Glutamatergic neuron (in vitro differentiated cells): ENCODE results near the gene SPPL2C. TPM values are rescaled to one million over a fixed set of nuclear protein-coding genes. Genes with fewer than 3 reads are reported as not detected.

ENCODE experiments used
- DNase-seq: peaks from one replicate; pipeline ENCODE4 v3.0.0; 2022
- H3K27ac Mint-ChIP-seq: one replicate; pipeline ENCODE4 v1.8.0; 2020; ENCODE audit warnings: mild to moderate bottlenecking, mixed read lengths, inconsistent platforms; ENCODE audit not compliant: unreplicated experiment
- H3K27me3 Mint-ChIP-seq: one replicate; pipeline ENCODE4 v1.8.0; 2020; ENCODE audit warnings: mild to moderate bottlenecking, moderate library complexity, mixed read lengths, inconsistent platforms; ENCODE audit not compliant: unreplicated experiment
- H3K36me3 Mint-ChIP-seq: one replicate; pipeline ENCODE4 v1.8.0; 2020; ENCODE audit warnings: mild to moderate bottlenecking, mixed read lengths, inconsistent platforms; ENCODE audit not compliant: unreplicated experiment
- H3K4me1 Mint-ChIP-seq: one replicate; pipeline ENCODE4 v1.8.0; 2020; ENCODE audit warnings: mild to moderate bottlenecking, low read depth, mixed read lengths, inconsistent platforms; ENCODE audit not compliant: unreplicated experiment
- H3K4me3 Mint-ChIP-seq: one replicate; pipeline ENCODE4 v1.8.0; 2020; ENCODE audit warnings: mild to moderate bottlenecking, mixed read lengths, inconsistent platforms; ENCODE audit not compliant: unreplicated experiment
- H3K9me3 Mint-ChIP-seq: one replicate; pipeline ENCODE4 v1.8.0; 2020; ENCODE audit warnings: mild to moderate bottlenecking, moderate library complexity, mixed read lengths, inconsistent platforms; ENCODE audit not compliant: unreplicated experiment
- CTCF ChIP-seq: fragments of 200-600 bp; sonication (generic); IDR thresholded peaks from one replicate; pipeline ENCODE4 v1.5.0; 2021; ENCODE audit not compliant: partially characterized antibody, unreplicated experiment
- total RNA-seq: library from RNA; stranded (reverse); fragmentation: NEBNext Ultra II Directional; extraction: Animal tissue kit (Norgen Biotek cat#: 25700); gene quantifications from one replicate; pipeline ENCODE4 v1.2.1, GENCODE V29; 2021; ENCODE audit not compliant: unreplicated experiment

Gene SPPL2C
- total RNA-seq, 1 donor from 2014 or later: not detected

GRCh38 chr17:45888392-45888791 lies 43.7 kb downstream of the SPPL2C start:
- Mint-ChIP-seq H3K4me3 (no peak overlapping the region), H3K27ac (no peak overlapping the region), H3K36me3 (peaks cover 7% of the 10 kb centered on the region), H3K9me3 (peaks cover under 1% of the 10 kb centered on the region), H3K4me1 (no peaks in the 10 kb centered on the region), H3K27me3 (peaks cover 2% of the 10 kb centered on the region)
- DNase-seq: no peak
- TF ChIP-seq CTCF: no peak

DNA sequence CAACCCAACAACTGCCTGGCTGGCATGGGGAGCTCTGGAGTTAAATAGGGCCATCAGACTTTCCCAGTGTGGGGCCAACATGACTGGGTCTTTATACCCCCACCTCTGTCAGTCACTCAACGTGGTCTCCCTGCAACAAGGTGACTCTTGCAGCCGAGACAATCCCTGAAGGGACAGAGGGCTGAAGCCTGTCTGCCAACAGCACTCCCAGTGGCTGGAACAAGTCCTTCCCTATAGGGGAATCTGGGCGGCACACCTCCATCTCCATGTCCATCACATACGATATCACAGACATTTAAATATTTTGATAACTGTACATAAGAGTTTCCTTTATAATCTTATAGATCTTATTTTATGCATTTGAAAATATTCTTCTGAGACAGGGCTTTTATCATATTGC lies 44.9 kb downstream of the SPPL2C start:
- DNase-seq: no peak
- H3K27me3 Mint-ChIP-seq: peaks cover 4% of the 10 kb centered on the region
- H3K4me1 Mint-ChIP-seq: no peaks in the 10 kb centered on the region
- H3K4me3 Mint-ChIP-seq: no peak overlapping the region
- no peak for TF ChIP-seq CTCF
- H3K9me3 Mint-ChIP-seq: peaks cover 5% of the 10 kb centered on the region
- H3K36me3 Mint-ChIP-seq: peaks cover 7% of the 10 kb centered on the region
- no peak overlapping the region for H3K27ac Mint-ChIP-seq

- Mint-ChIP-seq H3K27me3 (peaks cover 22% of the 10 kb centered on the region), H3K27ac (peak overlapping the region; percentile 84), H3K36me3 (no peaks in the 10 kb centered on the region), H3K9me3 (peaks cover 8% of the 10 kb centered on the region), H3K4me3 (peak overlapping the region; percentile 86), H3K4me1 (peaks cover 3% of the 10 kb centered on the region)
- no peak for TF ChIP-seq CTCF
- DNase-seq: no peak
Measured at GRCh38 chr17:45893725-45894021, 49.0 kb downstream of the SPPL2C start.

DNA sequence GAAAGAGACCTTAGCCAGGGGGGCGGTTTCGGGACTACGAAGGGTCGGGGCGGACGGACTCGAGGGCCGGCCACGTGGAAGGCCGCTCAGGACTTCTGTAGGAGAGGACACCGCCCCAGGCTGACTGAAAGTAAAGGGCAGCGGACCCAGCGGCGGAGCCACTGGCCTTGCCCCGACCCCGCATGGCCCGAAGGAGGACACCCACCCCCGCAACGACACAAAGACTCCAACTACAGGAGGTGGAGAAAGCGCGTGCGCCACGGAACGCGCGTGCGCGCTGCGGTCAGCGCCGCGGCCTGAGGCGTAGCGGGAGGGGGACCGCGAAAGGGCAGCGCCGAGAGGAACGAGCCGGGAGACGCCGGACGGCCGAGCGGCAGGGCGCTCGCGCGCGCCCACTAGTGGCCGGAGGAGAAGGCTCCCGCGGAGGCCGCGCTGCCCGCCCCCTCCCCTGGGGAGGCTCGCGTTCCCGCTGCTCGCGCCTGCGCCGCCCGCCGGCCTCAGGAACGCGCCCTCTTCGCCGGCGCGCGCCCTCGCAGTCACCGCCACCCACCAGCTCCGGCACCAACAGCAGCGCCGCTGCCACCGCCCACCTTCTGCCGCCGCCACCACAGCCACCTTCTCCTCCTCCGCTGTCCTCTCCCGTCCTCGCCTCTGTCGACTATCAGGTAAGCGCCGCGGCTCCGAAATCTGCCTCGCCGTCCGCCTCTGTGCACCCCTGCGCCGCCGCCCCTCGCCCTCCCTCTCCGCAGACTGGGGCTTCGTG lies 49.5 kb downstream of the SPPL2C start, which contains the start of gene MAPT:
TSS of gene MAPT (plus strand) at position 533 of the 763 bp plus-strand sequence. CDS start 67,784 bp downstream, outside the sequence.
- peaks cover 8% of the 10 kb centered on the region for H3K9me3 Mint-ChIP-seq

More for the DNA sequence above, 49.5 kb downstream of the SPPL2C start, which contains the start of gene MAPT:
- H3K36me3 Mint-ChIP-seq: no peaks in the 10 kb centered on the region
- TF ChIP-seq CTCF: peak; percentile 92
- H3K27ac Mint-ChIP-seq: peak within 1 kb of the TSS; percentile 84
- peak; percentile 95 for DNase-seq
- peaks cover 22% of the 10 kb centered on the region for H3K27me3 Mint-ChIP-seq
- H3K4me3 Mint-ChIP-seq: peak within 1 kb of the TSS; percentile 95
- peaks cover 3% of the 10 kb centered on the region for H3K4me1 Mint-ChIP-seq
